HG02759 (cell line): ENCODE measurements around the gene NHS.

Experiments
- ATAC-seq: cut with Tn5 transposase; IDR thresholded peaks from one replicate; pipeline ENCODE4 v1.9.1; 2021; ENCODE audit warnings: mild to moderate bottlenecking, moderate library complexity; ENCODE audit not compliant: unreplicated experiment

Gene NHS

DNA sequence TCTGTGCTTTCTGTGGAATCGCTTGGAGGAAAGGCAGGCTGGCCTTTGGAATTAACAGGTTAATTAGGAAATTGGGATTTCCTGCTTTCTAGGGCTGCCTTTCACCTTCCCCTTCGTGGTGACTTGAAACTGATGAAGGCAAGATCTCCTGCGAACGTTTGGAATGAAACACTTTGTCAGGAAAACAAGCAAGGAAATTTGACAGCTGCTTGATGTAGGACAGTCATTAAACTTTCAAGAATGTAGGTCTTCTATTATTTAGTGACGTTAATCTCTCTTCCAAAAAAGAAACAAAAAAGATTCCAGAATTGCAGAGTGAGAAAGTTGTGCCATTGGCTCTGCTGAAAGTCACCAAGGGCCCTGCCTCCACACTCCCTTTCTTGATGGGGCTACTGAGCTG is 206.6 kb downstream of the NHS start:
- ATAC-seq: no peak

DNA sequence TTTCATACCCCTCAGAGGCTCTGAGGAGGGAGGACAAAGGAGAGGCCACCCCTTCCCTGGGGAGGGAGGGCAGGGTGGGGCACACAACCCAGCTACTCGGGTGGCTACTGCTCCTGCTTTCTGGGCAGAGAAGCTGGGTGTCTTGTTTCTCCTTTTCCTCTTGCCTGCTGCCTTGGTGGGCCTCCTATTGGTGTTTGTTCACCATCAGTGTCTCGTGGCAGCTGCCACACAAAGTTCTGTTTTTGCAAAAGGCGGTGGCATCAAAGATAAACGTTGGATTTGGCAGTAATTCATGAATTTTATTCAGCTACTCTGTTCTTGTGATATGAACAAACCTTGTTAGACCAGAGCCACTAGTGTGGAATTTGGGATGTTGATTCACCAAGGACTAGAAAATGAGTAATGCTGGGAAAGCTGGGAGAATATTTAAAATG is 209.3 kb downstream of the NHS start:
- no peak for ATAC-seq

DNA sequence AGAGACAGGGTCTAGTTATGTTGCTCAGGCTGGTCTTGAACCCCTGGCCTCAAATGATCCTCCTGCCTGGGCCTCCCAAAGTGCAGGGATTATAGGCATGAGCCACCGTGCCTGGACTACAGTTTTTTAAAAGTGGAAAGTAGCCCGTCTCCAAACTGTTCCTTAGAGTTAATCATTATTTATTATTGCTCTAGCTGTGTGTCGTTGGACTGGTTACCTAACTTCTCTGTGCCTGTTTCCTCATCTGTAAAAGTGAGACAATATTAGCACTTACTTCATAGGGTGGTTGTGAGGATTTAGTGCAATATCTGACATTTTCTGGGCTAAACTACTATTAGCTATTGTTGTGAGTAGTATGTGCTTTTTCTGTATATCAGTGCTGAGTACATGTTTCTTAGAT is 210.0 kb downstream of the NHS start:
- no peak for ATAC-seq

DNA sequence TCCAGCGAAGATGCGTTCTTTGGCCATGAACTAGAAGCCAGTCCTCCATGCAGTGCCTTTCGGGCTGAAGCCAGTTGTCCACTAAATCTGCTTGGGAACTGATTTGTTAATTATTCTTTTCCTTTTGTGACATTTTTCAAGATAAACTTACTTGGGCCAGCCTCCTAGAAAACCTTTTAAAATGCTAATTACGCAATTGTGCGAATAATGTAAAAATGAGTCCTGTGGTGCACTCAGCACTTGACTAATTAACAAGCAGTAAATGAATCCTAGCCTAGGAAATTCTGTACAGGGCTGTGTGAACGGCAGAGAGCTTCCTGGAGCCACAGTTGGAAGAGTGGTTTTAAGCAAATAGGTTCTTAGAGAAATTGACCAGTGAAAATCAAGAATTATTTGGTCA is 212.4 kb downstream of the NHS start:
- no peak for ATAC-seq

DNA sequence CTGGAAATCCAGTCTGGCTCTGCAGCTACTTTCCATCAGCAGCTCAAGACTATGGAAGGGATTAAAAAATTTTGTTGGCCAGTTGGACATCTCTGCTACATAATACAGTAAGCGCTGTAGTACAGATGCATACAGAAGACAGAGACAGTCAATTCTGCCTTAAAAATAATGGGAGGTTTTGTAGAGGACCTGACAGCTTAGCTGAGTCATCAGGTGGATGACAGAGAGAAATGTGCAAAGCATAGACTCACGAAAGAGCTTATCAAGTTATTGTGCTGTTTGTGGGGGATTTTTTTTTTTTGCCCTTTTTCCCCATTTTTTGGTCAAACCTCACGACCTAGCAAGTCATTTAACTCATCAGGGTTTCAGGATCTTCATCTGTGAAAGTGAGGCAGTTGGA is 213.3 kb downstream of the NHS start:
- no peak for ATAC-seq

DNA sequence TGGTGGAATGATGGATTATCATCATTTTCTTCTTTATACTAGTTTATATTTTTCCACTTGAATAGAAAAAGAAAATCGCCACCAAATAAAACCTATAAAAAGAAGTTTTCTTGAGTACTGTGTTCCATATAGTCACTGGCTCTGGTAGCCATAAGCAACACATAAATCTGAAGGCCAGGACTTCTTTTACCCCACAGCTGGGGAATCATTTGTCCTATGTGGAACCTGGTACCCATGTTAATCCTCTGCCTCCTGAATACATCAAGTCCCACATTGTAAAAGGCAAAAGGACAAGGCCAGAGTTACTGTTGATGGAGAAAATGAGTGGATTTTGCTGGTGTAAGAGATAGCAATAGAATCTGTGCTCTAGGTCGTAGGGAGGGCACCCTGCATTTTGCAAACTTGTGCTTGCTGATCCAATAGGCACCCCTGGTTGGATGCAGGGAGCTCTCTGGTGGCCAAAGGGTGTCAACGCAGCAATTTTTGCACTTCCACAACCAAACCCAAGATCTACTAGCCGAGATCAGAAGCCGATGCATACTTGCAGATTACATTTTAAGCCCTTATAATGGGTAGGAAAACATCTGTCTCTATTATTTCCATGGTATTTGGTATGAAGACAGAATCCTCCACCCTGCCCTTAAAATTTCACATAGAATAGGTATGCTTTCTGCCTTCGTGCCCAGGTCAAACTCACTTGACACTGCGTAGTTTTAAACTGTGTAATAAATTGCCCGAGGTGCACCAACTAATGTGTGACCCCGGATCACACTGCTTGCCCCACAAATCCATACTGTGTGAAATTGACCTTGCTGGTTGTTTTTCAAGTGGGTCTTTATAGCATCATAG is 216.1 kb downstream of the NHS start:
- peak; percentile 72 for ATAC-seq

DNA sequence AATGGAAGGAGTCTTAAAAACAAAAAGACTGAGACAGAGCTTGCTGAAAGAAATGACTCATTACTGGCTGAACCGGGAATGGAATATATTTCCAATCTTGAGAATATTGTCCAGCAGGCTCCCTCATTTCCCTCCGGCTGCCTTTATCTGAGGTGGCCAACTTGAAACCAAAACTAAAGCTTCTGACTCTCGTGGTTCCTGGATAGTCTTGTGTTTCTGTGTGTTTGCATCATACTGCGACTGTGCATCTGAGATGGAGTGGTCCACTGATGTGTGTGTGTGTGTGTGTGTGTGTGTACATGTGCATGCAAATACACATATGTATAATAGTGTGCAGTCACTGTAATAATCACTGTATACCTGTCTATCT is 216.7 kb downstream of the NHS start:
- ATAC-seq: no peak

DNA sequence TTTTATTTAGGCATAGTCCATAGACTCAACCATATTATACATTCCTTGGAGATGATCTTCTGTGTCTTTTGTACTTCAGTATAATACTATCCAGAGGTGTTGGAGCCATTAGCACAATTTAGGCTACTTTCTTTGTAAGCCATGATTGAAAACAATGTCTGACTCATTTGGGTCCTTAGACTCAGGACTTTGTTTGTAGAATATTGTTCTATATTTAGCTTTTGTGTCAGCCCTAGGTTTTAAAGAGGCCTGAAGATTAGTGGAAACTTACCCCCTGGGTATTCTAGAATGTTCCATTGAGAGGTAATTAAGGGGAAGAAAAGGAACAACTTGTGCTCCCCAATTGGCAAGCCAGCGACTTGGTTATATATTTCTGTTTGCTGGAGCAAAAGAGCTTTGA is 217.1 kb downstream of the NHS start:
- no peak for ATAC-seq

DNA sequence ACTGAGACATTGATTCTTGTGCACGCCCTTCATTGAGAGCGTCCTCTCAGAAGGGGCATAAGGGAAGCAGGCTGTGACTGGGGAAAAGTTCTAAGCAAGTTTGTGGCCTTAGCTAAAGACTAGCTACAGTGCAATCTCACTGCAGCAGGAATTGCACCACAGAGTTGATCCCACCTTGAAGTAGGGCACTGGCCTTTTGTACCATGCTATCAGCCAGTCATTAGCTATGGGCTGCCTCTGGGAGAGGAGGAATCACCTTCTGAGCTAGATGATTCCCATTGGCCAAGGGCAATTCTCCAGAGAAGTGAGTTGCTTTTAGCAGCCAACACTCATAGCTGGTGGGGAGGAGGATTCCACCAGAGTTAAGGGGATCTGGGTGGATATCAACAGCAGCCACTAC is 219.7 kb downstream of the NHS start:
- ATAC-seq: no peak

DNA sequence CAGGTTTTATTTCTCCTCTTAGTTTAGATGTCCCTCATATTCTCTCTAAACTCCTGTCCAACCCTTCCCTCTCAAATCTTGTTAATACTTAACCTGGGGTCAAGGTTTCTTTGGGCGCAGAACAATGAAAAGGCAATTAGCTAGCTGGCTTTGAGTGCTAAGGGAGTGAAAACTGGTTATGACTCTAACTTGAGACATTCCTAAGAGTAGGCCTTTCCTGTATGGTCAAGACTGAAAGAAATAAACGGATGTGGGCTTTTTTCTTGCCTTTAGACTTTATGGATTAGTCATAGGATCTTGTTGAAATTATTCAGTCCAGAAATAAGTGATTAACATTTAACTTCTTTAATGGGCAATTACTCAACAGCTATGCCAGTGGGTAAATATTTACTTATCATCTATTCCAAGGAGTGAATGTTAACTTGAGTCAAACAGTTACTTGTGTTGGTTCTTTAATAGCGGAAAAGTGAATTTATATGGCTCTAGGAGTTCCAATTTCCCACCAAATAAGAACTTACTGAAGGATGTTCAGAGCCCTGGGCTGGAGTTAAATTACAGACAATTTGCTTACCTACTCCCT is 220.5 kb downstream of the NHS start:
- peak; percentile 64 for ATAC-seq

DNA sequence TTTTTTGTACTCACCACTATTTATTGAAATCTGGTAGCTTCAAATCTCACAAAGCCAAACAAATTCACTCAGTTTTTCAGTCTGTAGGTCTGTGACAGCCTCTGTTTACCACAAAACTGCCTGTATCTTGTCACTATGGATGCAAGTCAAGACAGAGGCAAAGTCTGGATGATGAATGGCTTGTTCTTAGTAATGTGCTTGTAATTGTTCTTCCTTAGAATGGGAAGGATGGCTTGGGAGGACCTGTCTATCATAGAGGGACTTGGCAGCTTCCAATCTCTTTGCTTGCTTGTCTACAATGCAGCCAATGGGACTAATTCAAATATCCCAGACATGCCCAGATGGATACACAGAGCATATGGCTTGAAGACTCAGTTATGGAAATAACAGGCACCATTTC is 221.1 kb downstream of the NHS start:
- ATAC-seq: no peak

DNA sequence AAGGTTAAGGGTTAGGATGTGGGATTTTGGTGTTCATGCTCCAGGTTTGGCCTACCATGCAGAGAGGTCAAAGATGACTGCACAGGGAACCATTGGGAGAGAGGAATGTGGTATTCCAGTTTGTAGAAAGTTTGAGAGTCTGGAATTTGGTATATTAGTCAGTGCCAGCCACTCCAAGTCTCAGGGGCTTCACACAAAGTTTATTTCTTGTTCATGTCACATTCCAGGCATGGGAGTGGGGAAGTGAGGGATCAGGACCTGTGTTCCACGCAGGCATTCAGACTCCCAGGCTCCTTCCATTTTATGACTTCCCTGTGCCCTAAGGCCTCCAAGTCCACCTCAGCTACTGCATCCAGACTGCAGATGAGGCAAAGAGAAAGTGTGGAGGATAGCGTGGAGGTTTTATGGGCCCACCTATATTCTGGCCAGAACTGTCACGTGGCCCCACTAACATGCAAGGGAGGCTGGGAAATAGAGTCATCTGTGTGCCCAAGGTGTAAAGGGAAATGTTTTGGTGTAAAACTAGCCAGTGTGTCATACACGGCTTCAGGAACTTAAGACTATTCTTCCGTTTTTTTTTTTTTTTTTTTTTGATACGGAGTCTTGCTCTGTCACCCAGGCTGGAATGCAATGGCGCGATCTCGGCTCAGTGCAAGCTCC is 221.7 kb downstream of the NHS start:
- no peak for ATAC-seq

DNA sequence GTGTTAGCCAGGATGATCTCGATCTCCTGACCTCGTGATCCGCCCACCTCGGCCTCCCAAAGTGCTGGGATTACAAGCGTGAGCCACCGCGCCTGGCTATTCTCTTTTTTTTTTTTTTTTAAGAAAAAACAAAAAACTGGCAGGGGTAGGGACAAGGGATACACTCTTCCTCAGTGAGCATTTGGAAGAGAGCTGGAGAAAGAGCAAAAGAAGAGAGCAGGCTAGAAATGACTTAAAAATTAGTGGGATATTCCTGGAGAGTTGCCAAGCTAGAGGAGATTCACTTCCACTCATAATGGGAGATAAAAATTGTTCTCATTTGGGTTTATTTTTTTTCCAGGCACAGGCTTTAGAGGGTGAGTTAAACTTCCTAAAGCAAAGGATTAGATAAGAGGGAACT is 222.3 kb downstream of the NHS start:
- ATAC-seq: no peak

DNA sequence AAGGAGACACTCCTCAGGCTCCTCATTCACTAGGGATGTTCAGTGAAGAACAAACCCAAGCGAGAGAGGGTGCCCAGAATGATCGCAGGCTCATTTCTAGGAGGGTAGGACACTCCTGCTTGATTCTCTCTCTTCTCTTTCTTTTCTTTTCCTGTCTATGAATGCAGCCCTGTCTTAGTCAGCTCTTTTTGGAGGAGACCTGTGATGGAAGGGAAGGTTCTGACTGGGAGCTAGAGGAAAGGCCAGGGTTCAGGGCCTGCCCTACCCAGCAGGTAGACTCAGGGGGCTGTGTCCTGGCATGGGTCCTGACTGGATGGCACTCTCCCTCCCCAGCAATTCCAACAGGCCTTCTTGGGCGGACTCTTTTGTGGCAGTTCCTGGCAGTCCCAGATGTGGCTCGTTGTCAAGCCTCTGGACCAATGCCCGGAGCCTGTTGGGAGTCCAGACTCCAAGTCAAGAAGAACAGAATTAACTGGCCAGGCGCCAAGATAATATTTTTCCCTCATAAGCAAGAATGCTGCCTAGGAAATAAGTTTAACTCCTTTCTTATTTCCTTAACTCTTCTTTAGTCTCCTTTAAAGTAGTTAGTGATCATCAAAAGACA is 222.9 kb downstream of the NHS start:
- ATAC-seq: no peak

DNA sequence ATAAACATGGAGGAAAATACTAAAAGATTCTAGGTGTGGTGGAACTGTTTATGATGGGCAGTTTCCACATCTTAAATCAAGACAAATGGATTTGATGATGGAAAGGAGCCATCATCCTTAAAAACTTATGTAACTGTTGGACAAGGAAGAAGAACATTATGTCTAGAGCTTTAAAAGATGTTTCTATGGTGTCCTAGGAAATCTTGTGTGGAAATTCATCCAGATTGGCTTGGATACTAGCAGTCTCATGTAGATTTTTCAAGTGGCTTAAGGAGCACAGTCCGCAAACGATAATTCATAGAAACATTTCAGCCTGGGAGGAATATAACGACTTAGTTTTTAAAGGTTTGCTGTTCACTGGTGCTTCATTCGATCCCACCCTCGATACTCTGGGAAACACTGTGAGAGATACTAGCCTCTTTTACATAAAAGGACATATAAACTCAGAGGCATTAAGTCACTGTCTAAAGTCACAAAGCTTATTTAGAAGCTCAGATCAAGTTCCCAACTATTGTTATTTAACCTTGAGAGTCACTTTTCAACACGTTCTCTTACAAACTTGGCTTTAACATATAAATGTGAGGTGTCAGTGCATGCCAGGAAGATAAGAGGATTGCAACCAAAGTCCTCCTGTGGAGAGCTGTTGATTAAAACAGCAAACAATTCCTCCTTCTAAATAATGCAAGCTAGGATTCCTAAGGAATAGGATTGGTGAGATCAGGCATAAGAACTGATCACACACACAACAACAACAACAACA is 226.6 kb downstream of the NHS start:
- ATAC-seq: no peak

DNA sequence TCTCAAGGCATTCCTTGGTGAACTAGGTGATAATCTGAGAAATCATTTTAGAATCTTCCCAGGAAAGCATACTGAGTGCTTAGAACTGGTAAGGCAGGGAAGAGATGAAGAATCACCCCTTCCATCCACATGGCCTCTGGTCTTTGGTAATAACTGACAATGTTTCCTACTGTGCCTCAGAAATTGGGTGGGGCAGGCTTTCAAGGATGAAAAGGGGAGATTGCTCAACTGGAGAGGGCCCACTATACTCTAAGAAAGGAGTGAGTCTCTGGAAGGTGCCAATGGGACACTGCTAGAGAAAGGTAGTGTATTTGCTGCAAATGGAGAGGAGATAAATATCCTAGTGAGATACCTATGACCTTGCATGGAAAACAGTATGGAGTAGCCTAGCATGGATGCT is 227.2 kb downstream of the NHS start:
- ATAC-seq: no peak

DNA sequence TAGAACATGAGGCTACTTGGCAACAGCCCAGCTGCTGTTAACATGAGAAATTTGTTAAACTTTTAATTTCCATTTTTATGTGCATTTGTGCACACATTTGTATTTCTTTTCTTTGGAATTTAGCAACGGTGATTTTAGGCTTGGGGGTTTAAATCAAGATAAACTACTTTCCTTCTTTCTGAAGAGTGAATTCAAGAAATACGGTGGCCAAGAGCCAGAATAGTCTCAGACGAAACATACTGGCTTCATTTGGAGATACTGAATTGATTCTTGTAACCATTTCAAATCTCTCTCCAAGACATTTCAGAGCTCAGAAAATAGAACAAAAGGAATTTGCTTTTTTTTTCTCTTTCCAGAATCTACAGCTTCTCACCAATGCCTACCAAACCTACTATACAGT is 228.2 kb downstream of the NHS start:
- ATAC-seq: no peak

DNA sequence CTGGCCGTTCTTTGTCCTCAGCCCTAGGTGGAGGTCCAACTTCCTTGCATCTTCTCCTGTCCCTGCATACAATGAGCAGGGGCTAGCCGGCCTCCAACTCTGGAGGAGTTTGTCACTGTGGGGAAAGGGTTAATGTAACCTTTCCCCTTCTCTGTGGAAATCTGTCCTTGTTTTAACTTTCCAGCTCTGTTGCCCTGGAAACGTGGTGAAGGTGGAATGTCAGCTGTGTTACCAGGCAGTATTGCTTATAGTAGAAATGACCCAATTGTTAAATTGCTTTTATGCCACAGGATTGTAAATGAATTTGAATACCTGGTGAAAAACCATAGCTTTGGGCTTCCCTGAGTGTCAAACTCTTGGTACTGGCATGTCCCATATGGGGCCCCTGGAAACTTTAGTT is 230.7 kb downstream of the NHS start:
- no peak for ATAC-seq

DNA sequence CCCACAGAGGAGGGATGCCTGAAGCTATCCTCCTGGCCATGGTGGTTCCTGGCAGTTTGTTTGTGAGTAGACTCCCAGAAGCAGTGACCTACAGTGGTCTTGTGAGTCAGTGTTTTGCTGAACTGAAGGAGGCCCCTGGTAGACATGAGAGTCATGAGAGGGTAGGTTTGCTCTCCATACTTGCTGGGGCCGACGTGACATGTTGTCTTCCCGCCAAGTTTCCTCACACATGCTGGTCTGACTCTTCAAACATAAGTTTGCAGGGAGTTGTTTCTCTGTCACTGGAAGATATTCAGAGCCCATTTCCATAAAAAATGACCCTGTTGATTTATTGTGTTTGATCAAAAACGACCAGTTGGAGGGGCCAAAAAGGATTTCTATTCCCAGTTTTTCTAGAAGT is 231.2 kb downstream of the NHS start:
- no peak for ATAC-seq

DNA sequence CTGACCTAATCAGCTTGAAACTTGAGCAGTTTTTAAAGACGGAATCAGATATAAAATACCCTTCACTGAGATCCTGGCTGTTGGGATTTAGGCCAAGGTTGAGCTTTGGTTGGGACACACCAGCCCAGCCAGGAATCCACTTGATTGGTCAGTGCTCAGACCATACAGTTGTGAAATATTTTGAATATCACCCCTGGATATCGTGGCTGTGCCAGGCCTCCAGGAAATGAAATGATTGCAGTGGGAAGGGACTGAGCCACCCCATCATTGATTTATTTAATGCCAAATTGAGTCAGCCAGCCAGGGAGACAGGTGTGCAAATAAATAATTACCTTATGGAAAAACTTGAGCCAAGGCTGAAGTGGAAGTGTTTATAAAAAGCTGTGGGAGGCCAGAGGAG is 233.9 kb downstream of the NHS start:
- ATAC-seq: no peak

DNA sequence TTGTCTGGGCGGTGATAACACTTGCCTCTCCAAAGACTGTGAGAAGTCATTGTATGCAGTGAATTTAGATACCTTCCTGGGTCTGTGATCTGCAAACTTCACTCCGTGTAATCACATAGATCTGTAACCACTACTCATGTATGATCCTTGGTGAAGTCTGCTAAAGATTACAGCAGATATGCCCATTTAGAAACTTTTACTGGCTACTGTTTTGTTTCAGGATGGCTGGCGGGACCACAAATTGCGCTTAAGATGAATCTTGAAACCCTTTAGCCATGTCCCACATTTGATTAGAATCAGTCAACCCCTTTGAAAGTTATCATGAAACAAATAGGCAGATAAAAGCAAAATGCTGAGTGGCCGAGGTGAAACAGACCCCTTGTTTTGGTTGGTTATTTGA is 235.8 kb downstream of the NHS start:
- no peak for ATAC-seq
